ENCODE measurements around the gene ST14.
A peak's percentile ranks its signal among the peaks of the same experiment; 100 is the strongest.

The ST14 gene

DNA sequence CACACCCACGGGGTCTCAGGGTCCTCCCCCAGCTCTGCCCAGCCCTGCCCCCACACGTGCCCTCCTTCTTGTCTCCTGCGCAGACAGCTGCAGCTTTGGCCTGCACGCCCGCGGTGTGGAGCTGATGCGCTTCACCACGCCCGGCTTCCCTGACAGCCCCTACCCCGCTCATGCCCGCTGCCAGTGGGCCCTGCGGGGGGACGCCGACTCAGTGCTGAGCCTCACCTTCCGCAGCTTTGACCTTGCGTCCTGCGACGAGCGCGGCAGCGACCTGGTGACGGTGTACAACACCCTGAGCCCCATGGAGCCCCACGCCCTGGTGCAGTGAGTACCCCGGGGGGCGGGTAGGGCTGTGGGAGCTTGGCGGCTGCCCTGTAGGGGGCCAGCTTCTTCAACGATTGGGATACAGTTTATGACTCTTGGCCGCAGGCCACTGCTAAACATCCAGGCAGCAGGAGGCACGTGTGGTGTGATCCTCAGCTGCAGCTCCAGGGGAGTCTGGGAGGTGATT, 30.8 kb downstream of the ST14 start (continued):
- TF ChIP-seq ZNF621 (tag by site-specific recombination; IDR thresholded peaks at IDR 0.05) (no peak), ZFHX2 (tag by site-specific recombination; conservative IDR thresholded peaks at IDR 0.05) (peak; percentile 58), KLF1 (tag by site-specific recombination; IDR thresholded peaks at IDR 0.05) (peak; percentile 34; the same call in 1 of the 2 replicates)

GRCh38 chr11:130191896-130192295, 32.3 kb downstream of the ST14 start:
- ChIA-PET POLR2A (no interaction called here), CTCF (interaction anchor here (1.1 to 1.2 kb wide), 2 partner anchors 21 to 26 kb away, joined by 3 to 6 read pairs; no protein-coding TSS in a partner anchor)
- no peaks in the 10 kb centered on the region for H3K4me1 ChIP-seq (ENCODE audit: control insufficient read depth, insufficient read depth, low read length)
- no peaks in the 10 kb centered on the region for H3K36me3 ChIP-seq (ENCODE audit: control insufficient read depth in 2 of 2, insufficient read depth in 1 of 2, low read length in 2 of 2)
- no peak for TF ChIP-seq ZNF394 (tag by site-specific recombination; IDR thresholded peaks at IDR 0.05; ENCODE audit: borderline replicate concordance)
- TF ChIP-seq HOXA7 (CRISPR knock-in tag; IDR thresholded peaks at IDR 0.05; ENCODE audit: borderline replicate concordance), result no peak
- TF ChIP-seq ZBTB6 (tag by site-specific recombination; IDR thresholded peaks at IDR 0.05), result no peak
- TF ChIP-seq MEIS1 (CRISPR knock-in tag; IDR thresholded peaks at IDR 0.05; ENCODE audit: borderline replicate concordance), result no peak
- TF ChIP-seq ZNF221 (tag by site-specific recombination; IDR thresholded peaks at IDR 0.05; ENCODE audit: borderline replicate concordance), result no peak
- no peak for TF ChIP-seq ZNF423 (tag by site-specific recombination; IDR thresholded peaks at IDR 0.05)
- TF ChIP-seq ZNF549 (tag by site-specific recombination; IDR thresholded peaks at IDR 0.05), result no peak
- TF ChIP-seq ZFP3 (tag by site-specific recombination; IDR thresholded peaks at IDR 0.05; ENCODE audit: low read depth), result no peak
- no peak for TF ChIP-seq ZNF10 (tag by site-specific recombination; IDR thresholded peaks at IDR 0.05)
- no peak for TF ChIP-seq ZNF510 (tag by site-specific recombination; IDR thresholded peaks at IDR 0.05; ENCODE audit: insufficient replicate concordance)
- TF ChIP-seq ZNF121 (tag by site-specific recombination; IDR thresholded peaks at IDR 0.05), result no peak
- no peak for TF ChIP-seq REST (tag by site-specific recombination; IDR thresholded peaks at IDR 0.05)
- no peak for TF ChIP-seq ZNF239 (tag by site-specific recombination; IDR thresholded peaks at IDR 0.05)
- TF ChIP-seq ZNF211 (tag by site-specific recombination; IDR thresholded peaks at IDR 0.05; ENCODE audit: low read depth), result no peak
- TF ChIP-seq ZNF184 (tag by site-specific recombination; IDR thresholded peaks at IDR 0.05), result no peak
- no peak for TF ChIP-seq ZNF548 (tag by site-specific recombination; IDR thresholded peaks at IDR 0.05)
- no peak overlapping the region for H3K4me3 ChIP-seq (ENCODE audit: low read depth, low read length)
- no peaks in the 10 kb centered on the region for H3K9me3 ChIP-seq (ENCODE audit: control insufficient read depth, insufficient read depth, low read depth, low read length)
- H3K27ac ChIP-seq (ENCODE audit: extremely low read depth, low read depth, low read length), result no peak overlapping the region

DNA sequence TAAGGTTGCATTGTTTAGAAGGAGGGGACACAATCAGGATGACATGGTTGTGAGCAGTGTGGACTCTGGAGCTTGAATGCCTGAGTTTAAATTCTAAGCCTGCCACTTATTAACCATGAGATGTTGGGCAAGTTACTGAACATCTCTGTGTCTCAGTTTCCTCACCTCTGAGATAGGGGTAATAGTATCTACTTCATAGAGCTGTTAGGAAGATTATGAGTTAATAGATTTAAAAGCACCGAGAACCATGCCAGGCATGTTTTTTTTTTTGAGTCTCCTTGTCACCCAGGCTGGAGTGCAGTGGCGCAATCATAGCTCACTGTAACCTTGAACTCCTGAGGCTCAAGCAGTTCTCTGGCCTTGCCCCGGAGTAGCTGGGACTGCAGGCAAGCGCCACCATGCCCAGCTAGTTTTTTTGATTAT, 33.3 kb downstream of the ST14 start:
- no peaks in the 10 kb centered on the region for H3K4me1 ChIP-seq (ENCODE audit: control insufficient read depth, insufficient read depth, low read length)
- no peaks in the 10 kb centered on the region for H3K36me3 ChIP-seq (ENCODE audit: control insufficient read depth in 2 of 2, insufficient read depth in 1 of 2, low read length in 2 of 2)
- POLR2A ChIA-PET, result interaction anchor here (0.7 kb wide), 2 partner anchors 463 to 724 kb away, joined by 3 read pairs; partner anchors contain the start of gene SNX19
- H3K4me3 ChIP-seq (ENCODE audit: low read depth, low read length), result no peak overlapping the region
- H3K9me3 ChIP-seq (ENCODE audit: control insufficient read depth, insufficient read depth, low read depth, low read length), result no peaks in the 10 kb centered on the region
- CTCF ChIA-PET, result interaction anchor here (0.8 kb wide), 1 partner anchor 9 kb away, joined by 4 read pairs; no protein-coding TSS in a partner anchor
- no peak overlapping the region for H3K27ac ChIP-seq (ENCODE audit: extremely low read depth, low read depth, low read length)
- TF ChIP-seq REPIN1 (tag by site-specific recombination; IDR thresholded peaks at IDR 0.05; ENCODE audit: low read depth) (no peak), ZNF704 (tag by site-specific recombination; IDR thresholded peaks at IDR 0.05) (no peak), ZNF677 (tag by site-specific recombination; IDR thresholded peaks at IDR 0.05) (no peak), ZNF391 (tag by site-specific recombination; IDR thresholded peaks at IDR 0.05; ENCODE audit: borderline replicate concordance, low read depth) (no peak), ZNF692 (tag by site-specific recombination; IDR thresholded peaks at IDR 0.05) (no peak), ZNF473 (tag by site-specific recombination; IDR thresholded peaks at IDR 0.05) (no peak), ZNF623 (tag by site-specific recombination; IDR thresholded peaks at IDR 0.05) (no peak), ZNF23 (tag by site-specific recombination; IDR thresholded peaks at IDR 0.05; ENCODE audit: borderline replicate concordance) (no peak), MZF1 (tag by site-specific recombination; IDR thresholded peaks at IDR 0.05; ENCODE audit: borderline replicate concordance) (no peak)
